GM18951 (cell line): ENCODE results near the gene PPP3CA.

Experiments used
- POLR2A ChIP-seq: IDR thresholded peaks from 4 replicates; pipeline ENCODE4 v1.6.1; 2011; ENCODE audit warnings: mild to moderate bottlenecking; ENCODE audit not compliant: insufficient read length, insufficient read depth; ENCODE audit errors: extremely low read depth
- in situ Hi-C: fragments of 300-500 bp; cut with MboI; formaldehyde crosslinking; loops from one replicate; pipeline ENCODE4 v1.12.0; 2022; ENCODE audit warnings: low sequenced_read_pairs, mixed read lengths, inconsistent platforms; ENCODE audit not compliant: unreplicated experiment

The PPP3CA gene

GRCh38 chr4:101290654-101291053 lies 56.7 kb downstream of the PPP3CA start:
- TF ChIP-seq POLR2A, result no peak
- in situ Hi-C loops, result no loop called here

DNA sequence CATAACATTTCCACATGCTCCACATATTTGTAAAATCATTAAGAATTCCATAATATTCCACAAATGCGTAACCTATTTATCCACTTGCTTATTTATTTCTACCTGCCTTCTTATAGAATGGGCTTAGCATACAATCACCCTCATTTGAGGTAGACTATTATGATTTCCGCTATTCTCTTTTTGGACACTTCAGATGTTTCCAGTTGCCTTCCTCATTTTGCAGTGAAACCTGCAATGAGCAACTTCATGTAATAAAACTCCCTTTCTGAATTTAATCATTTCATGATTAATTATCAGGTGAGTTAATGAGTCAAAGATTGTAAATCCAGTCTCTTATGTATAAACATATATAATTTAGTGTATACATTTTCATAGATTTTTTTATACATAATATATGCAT lies 58.0 kb downstream of the PPP3CA start:
- TF ChIP-seq POLR2A, result no peak
- in situ Hi-C loops, result no loop called here

DNA sequence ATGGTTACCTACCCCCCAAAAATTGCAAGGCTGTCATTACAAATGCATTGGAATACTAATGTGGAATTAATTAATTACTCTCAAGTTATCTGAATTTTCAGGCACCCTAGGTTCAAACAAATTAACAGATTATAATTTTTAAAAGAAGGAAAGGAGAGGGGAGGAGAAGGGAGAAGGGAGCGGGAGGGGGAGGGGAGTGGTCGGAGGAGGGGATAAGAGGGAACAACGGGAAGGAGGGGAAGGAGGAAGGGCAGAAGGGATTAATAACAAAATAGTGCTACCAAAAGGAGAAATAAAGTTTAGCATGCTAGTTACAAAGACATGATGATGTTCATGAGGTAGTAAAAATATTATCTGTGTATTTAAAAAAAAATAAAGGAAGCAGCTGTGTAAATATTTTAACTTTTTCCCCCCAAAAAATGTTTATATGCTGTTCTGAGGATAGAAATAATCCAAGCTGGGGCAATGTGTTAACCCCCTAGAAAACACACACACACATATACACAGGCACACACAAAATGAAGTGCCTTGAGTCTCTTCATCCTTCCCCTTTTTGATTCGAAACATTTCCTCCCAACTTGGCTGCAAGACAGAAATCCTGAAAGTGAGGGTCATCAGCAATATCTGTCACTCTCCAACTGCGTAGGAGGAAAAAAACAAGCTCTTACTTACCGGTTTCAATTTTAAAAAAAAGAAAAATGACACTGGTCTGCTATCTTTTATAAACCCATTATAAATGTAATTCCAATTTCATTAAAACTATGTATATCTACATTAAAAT lies 58.8 kb downstream of the PPP3CA start:
- no peak for TF ChIP-seq POLR2A
- in situ Hi-C loops, result no loop called here

- TF ChIP-seq POLR2A, result no peak
- in situ Hi-C loops, result no loop called here
Observed at GRCh38 chr4:101287324-101287723, 60.0 kb downstream of the PPP3CA start.

- in situ Hi-C loops, result no loop called here
Observed at GRCh38 chr4:101286663-101287062, 60.7 kb downstream of the PPP3CA start.

GRCh38 chr4:101285985-101286384 lies 61.3 kb downstream of the PPP3CA start:
- in situ Hi-C loops, result no loop called here
- no peak for TF ChIP-seq POLR2A

More at GRCh38 chr4:101286663-101287062, 60.7 kb downstream of the PPP3CA start:
- no peak for TF ChIP-seq POLR2A

- in situ Hi-C loops, result no loop called here
- no peak for TF ChIP-seq POLR2A
Observed at GRCh38 chr4:101284546-101284945, 62.8 kb downstream of the PPP3CA start.

GRCh38 chr4:101283434-101283833 lies 63.9 kb downstream of the PPP3CA start:
- TF ChIP-seq POLR2A, result no peak
- in situ Hi-C loops, result no loop called here

DNA sequence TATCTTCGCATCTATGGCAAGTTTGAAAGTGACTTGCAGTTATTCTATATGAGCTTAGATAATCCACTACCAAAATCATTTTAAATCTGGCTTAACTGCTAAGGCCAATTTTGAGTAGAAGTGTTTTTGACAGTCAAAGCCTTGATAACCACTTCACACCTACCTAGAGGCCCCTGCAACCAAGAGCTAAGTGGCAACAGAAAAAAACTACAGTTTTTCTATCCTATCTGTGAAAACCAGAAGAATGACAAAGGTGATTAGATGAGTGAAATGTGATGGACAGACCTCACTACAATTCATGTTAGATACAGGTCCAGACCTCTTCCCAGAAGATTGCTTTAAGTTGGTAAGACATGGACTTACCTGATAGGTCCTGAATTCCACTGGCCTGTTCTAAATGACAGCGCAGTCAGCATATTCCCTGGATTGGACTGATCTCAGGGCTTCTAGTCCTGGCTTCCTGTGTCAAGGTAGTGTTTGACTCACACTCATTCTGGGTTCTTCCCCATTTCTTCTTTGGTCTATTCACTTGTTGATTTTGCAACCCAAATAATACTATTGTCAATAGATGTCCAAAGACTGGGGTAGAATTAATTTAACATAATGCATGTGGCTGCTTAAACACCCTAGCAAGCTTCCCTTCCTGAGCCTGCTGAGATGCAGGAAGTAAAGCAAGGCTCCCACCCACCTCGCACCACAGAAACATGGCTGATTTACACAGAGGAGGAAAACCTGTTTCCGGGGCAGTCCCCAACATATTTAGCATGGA lies 65.1 kb downstream of the PPP3CA start:
- TF ChIP-seq POLR2A, result no peak
- in situ Hi-C loops, result no loop called here

DNA sequence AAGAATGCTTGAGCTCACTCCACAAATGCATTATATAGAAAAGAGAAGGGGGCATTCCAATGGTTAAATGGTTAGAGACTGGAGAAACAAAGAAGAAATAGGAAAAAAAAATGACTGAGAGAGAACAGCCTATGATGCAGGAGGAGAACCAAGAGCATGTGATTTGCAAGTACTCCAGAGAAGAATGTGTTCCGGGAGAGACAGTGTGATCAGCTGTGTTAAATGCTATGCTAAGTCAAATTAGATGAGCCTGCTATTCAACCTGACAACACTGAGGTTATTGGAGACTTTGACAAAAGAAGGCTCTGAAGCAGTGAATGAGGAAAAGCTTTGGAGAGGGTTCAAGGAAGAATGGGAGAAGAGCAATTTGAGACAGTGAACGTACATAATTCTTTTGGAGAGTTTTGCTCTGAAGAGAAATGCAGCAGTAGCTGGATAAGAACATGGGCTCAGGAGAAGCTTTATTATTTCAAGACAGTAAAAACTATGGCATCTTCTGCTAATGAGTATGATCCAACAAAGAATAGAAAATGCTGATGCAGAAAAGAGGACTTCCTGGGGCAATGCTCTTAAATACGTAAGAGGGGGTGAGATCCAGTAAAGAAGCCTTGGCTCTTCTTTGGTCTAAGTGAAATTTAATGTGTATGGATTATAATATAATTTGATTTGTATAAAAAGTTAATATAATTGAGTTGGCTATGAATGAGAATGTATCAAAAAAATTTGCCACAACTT lies 66.3 kb downstream of the PPP3CA start:
- TF ChIP-seq POLR2A, result no peak

GRCh38 chr4:101279377-101279871 lies 67.9 kb downstream of the PPP3CA start:
- no peak for TF ChIP-seq POLR2A
- in situ Hi-C loops, result no loop called here

More for the DNA sequence above, 66.3 kb downstream of the PPP3CA start:
- in situ Hi-C loops, result no loop called here

DNA sequence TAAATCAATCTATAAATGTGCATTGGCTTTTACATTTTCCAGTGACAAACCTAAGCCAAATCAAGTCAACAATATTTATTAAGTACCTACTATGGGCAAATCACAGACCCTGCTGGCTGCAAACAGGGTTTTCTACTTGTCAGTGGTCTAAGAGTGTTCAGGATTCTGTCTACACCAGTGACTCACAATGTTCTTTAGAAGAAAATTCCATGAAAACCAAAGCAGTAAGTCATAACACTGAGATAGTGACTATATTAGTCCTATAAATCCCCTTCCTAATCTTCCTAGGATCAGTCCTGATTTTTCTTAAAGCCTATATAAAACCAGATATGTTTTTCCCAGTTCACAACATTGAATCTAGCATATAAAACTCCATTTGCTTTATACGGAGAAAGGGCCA lies 69.7 kb downstream of the PPP3CA start:
- in situ Hi-C loops, result no loop called here
- no peak for TF ChIP-seq POLR2A

GRCh38 chr4:101276661-101277060 lies 70.7 kb downstream of the PPP3CA start:
- in situ Hi-C loops, result no loop called here
- TF ChIP-seq POLR2A, result no peak

DNA sequence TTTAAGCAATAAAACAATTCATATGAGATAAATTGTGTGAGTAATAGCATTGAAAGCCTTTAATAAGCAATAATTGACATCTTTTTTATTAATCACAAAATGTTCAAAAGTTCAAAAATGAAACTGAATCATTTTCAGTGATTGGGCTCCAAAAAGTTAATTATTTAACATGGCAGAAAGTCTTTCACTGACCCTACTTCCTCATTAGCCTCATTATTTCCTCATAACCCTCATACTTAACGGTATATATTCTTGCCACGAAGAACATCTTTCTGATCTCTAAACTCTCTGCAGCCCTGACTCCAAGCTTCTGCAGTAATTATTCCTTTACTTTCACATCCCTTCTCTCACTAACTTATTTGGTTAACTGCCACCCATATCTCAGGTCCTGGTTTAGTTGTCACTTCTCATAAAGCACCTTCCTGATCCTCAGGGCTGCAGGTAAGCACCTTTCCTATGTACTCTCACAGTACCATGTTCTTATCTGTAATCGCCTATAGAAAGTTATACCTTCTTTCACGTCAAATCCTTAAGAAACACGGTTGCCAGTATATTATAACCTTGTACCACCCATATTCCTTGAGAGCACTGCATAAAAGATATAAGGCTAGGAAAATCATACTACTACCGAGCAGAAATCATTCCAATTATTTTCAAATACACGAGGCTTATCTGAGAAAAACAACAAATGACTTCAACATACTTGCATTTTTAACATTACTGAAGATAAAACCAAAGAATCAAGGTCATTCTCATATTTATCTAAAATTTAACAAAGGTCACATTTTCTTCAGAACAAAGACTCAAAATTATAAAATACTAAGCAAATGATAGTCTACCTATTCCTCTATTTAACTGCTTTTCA lies 72.2 kb downstream of the PPP3CA start:
- in situ Hi-C loops, result no loop called here
- no peak for TF ChIP-seq POLR2A
